Nephron (organoid): ENCODE results near the gene CHIT1.
A peak's percentile ranks its signal among the peaks of the same experiment; 100 is the strongest.

Experiments
- H3K27ac Mint-ChIP-seq, 3 experiments: 2 replicates each; pipeline ENCODE4 v1.8.0; 2020; ENCODE audit warnings: mixed read lengths in 3 of 3, mild to moderate bottlenecking in 2 of 3, moderate library complexity in 1 of 3
- H3K27me3 Mint-ChIP-seq: 2 replicates; pipeline ENCODE4 v1.8.0; 2021; ENCODE audit warnings: low read depth, mild to moderate bottlenecking, moderate library complexity, mixed read lengths
- H3K36me3 Mint-ChIP-seq: 2 replicates; pipeline ENCODE4 v1.8.0; 2020; ENCODE audit warnings: low read depth, mixed read lengths
- H3K4me1 Mint-ChIP-seq: 2 replicates; pipeline ENCODE4 v1.8.0; 2020; ENCODE audit warnings: mixed read lengths
- H3K4me3 Mint-ChIP-seq, 3 experiments: 2 replicates each; pipeline ENCODE4 v1.8.0; 2020; ENCODE audit warnings: mild to moderate bottlenecking in 3 of 3, mixed read lengths in 3 of 3, moderate library complexity in 2 of 3
- H3K9me3 Mint-ChIP-seq: 2 replicates; pipeline ENCODE4 v1.8.0; 2020; ENCODE audit warnings: mixed read lengths
- CTCF ChIP-seq, 3 experiments: fragments of 200-600 bp; sonication (generic); IDR thresholded peaks; one replicate each; pipeline ENCODE4 v1.5.0; 2021; ENCODE audit warnings: antibody characterized with exemption in 3 of 3; ENCODE audit not compliant: unreplicated experiment in 3 of 3

Gene CHIT1

GRCh38 chr1:203216274-203217138 lies 13.0 kb downstream of the CHIT1 start:
- Mint-ChIP-seq H3K4me3 (no peak overlapping the region), H3K4me1 (peaks cover 29% of the 10 kb centered on the region), H3K27me3 (peaks cover 57% of the 10 kb centered on the region), H3K36me3 (no peaks in the 10 kb centered on the region), H3K27ac (no peak overlapping the region), H3K9me3 (no peaks in the 10 kb centered on the region)
- peak; percentile 78 to 88 (median 84) for TF ChIP-seq CTCF (IDR thresholded peaks at IDR 0.05; ENCODE audit: unreplicated experiment in 3 of 3)

GRCh38 chr1:203215573-203215972 lies 13.9 kb downstream of the CHIT1 start:
- TF ChIP-seq CTCF (IDR thresholded peaks at IDR 0.05; ENCODE audit: unreplicated experiment in 3 of 3), result no peak
- Mint-ChIP-seq H3K4me1 (peaks cover 29% of the 10 kb centered on the region), H3K4me3 (no peak overlapping the region), H3K27ac (peak overlapping the region in 1 of 3 experiments; percentile 8), H3K27me3 (peaks cover 52% of the 10 kb centered on the region), H3K36me3 (no peaks in the 10 kb centered on the region), H3K9me3 (no peaks in the 10 kb centered on the region)

- Mint-ChIP-seq H3K27ac (peak overlapping the region in 2 of 3 experiments; percentile 8 to 29), H3K36me3 (no peaks in the 10 kb centered on the region), H3K4me1 (peaks cover 29% of the 10 kb centered on the region), H3K9me3 (no peaks in the 10 kb centered on the region), H3K4me3 (peak overlapping the region in 1 of 3 experiments; percentile 19), H3K27me3 (peaks cover 54% of the 10 kb centered on the region)
- TF ChIP-seq CTCF (IDR thresholded peaks at IDR 0.05; ENCODE audit: unreplicated experiment in 3 of 3), result no peak
These were observed 14.6 kb downstream of the CHIT1 start for GRCh38 chr1:203214871-203215270.

GRCh38 chr1:203213126-203213525 lies 16.3 kb downstream of the CHIT1 start:
- peaks cover 35% of the 10 kb centered on the region for H3K4me1 Mint-ChIP-seq
- no peak overlapping the region for H3K4me3 Mint-ChIP-seq
- H3K36me3 Mint-ChIP-seq, result no peaks in the 10 kb centered on the region
- peak overlapping the region in 1 of 3 experiments; percentile 29 for H3K27ac Mint-ChIP-seq
- peaks cover 3% of the 10 kb centered on the region for H3K9me3 Mint-ChIP-seq
- peaks cover 43% of the 10 kb centered on the region for H3K27me3 Mint-ChIP-seq
- TF ChIP-seq CTCF (IDR thresholded peaks at IDR 0.05; ENCODE audit: unreplicated experiment in 3 of 3), result no peak

GRCh38 chr1:203211812-203212211 lies 17.7 kb downstream of the CHIT1 start:
- H3K9me3 Mint-ChIP-seq, result peaks cover 5% of the 10 kb centered on the region
- no peaks in the 10 kb centered on the region for H3K36me3 Mint-ChIP-seq
- H3K4me3 Mint-ChIP-seq, result no peak overlapping the region
- peaks cover 47% of the 10 kb centered on the region for H3K4me1 Mint-ChIP-seq
- peaks cover 33% of the 10 kb centered on the region for H3K27me3 Mint-ChIP-seq
- H3K27ac Mint-ChIP-seq, result no peak overlapping the region
- no peak for TF ChIP-seq CTCF (IDR thresholded peaks at IDR 0.05; ENCODE audit: unreplicated experiment in 3 of 3)

GRCh38 chr1:203210988-203211387 lies 18.5 kb downstream of the CHIT1 start:
- no peak overlapping the region for H3K27ac Mint-ChIP-seq
- peaks cover 25% of the 10 kb centered on the region for H3K27me3 Mint-ChIP-seq
- peaks cover 49% of the 10 kb centered on the region for H3K4me1 Mint-ChIP-seq
- H3K4me3 Mint-ChIP-seq, result no peak overlapping the region
- H3K36me3 Mint-ChIP-seq, result no peaks in the 10 kb centered on the region
- peaks cover 5% of the 10 kb centered on the region for H3K9me3 Mint-ChIP-seq
- no peak for TF ChIP-seq CTCF (IDR thresholded peaks at IDR 0.05; ENCODE audit: unreplicated experiment in 3 of 3)
